Stimulated activated CD4-positive, alpha-beta T cell treated with anti-CD3 and anti-CD28 coated beads, Interleukin-4, amount 100 ng/mL, for 4 hours (primary cell): ENCODE data around the gene OR2A1.
"Not testable (repeated sequence)": the region's sequence is repeated elsewhere in the genome, so short reads cannot be mapped to it uniquely, and the experiment has no call there.

Experiments used
- DNase-seq, 2 experiments: peaks; one replicate each; pipeline ENCODE4 v3.0.0-alpha.2; 2020

OR2A1 gene, protein sequence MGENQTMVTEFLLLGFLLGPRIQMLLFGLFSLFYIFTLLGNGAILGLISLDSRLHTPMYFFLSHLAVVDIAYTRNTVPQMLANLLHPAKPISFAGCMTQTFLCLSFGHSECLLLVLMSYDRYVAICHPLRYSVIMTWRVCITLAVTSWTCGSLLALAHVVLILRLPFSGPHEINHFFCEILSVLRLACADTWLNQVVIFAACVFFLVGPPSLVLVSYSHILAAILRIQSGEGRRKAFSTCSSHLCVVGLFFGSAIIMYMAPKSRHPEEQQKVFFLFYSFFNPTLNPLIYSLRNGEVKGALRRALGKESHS

DNA sequence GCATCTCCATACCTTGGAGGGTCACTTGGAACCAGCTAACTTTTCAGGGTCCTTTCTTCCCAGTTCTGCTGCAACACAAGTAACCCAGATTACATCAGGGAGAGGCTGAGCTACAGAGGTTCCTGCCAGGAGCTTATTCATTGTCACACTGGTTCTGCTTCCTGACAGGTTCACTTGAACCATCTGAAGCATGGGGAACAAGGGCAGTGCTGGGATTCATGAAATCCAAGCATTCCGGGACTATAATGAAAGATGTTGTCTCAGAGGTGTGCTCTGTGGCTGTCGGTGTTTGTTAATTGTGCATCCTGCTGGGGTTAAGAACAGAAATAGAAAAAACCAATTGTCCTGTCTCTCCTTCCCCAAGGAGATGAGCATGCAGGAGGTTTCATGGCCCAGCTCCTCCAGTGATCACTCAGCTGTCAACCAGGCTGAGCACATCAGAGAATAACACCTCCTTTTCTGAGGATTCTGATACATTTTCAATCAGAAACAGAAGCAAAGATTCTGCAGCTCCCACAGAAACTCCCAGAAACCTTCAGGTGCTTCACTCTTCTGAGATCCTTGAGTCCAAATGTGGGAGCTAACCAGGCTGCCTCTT lies at the start of gene OR2A1:
Gene OR2A1, plus strand, starts transcription at position 548 of the 598 bp plus-strand sequence. CDS start 5,706 bp downstream, outside the sequence.
- DNase-seq = not testable (repeated sequence)

DNA sequence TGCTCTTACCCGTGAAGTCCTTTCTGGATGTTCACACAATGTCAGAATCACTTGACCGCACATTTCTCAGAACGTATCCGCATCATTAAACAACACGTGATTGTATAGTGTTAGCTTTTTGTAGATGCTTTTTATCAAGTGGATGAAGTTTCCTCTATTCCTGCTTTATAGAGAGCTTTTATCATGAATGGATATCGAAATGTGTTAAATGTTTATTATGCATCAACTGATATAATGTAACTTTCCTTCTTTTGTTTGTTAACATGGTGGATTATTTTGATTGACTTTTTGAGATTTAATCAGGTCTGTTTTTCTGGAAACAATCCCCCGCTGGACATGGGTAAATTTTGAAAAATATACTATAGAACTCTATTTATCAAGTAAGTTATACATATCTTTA lies 47.5 kb upstream of the OR2A1 start, which contains the start of gene OR2A7:
Gene OR2A7, minus strand, starts transcription at position 101 of the 400 bp plus-strand sequence. CDS start 5,164 bp downstream, outside the sequence.
- not testable (repeated sequence) for DNase-seq

DNA sequence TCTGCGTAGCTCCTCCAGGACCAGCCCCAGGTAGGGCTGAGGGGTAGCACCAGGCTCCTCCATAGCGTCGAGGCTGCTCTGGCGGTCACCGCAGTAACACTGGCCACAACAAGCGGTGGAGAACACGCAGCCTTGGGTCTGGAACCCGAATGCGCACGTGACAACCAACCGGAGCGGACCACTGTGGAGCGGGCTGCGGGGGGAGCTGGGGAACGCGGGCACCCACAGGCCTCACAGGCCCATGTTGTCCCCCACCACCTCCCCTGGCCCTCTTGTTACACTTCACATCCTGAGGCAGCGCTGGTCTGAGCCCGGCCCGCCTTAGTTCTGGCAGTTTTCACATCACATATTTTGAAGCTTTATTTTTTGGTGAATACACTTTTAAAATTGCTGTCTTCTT lies 43.0 kb upstream of the OR2A1 start, which contains the start of gene CTAGE8:
Gene CTAGE8, minus strand, starts transcription at position 101 of the 400 bp plus-strand sequence. Its CDS starts 38 bp downstream, at position 63.
- not testable (repeated sequence) for DNase-seq

DNA sequence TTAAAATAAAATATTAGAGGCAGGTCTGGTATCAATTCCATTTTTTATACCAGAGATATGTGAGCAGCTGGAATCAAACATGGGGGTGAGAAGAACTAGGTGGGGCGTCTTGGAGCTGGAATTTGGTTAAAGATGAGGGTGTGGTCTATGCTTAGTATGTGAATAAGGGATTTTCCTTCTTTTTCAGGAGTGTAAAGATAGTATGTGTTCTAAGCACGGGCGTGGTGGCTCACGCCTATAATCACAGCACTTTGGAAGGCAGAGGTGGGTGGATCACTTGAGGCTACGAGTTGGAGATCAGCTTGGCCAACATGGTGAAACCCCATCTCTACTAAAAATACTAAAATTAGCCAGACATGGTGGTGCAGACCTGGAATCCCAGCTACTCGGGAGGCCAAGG lies 36.9 kb upstream of the OR2A1 start:
- DNase-seq = not testable (repeated sequence)

DNA sequence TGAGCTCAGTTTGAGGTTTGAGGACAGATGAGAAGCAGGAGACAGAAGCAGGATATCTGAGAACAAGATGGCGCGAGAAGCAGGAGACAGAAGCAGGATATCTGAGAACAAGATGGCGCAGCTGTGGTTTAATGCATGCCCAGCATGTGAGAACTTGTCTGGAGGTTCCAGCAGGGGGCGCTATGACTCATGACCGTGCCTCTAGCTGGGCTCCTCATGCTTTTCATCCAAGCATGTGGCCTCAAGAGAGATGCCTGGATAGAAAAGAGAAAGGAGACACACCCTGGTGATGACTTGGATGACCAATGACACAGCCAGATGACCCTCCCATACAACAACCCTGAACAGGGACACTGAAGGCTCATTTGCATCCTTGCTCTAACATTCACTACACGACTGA lies 32.2 kb upstream of the OR2A1 start:
- DNase-seq = not testable (repeated sequence)

DNA sequence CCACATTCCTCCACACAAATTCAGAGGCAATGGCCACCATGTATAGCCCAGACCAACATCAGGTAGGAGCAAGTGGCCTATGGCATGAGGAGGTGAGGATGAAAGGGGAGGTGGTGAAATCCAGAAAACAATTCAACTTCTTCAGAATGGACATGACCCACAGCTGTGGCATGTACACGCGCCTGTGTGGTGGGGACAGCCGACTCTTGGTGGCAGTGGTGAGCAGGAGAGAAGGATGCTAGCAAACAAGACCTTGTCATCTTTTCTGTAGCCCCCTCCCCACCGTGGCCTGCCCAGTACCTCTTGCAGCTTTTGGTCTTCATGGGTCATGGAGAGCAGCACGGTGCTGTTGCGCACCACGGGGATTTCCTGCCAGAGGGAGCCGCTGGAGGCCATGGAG lies 30.2 kb upstream of the OR2A1 start:
- DNase-seq = not testable (repeated sequence)

DNA sequence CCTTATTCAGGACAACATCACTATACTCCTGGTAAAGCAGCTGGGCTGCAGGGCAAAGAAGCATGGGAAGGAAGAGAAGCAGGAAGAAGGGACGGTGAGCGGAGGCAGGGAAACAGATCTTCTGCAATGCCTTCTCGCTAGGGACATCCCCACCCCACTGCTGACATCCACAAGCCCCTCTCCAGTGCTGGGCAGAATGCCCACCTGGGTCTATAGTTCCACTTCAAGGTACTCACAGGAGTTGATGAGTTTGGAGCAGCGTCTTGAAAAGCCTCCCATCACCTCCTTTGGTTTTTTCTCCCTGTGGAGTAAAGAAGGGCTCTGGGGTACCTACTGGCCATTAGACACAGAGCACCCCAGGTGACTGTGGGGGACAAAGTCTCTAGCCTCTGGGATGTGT lies 29.7 kb upstream of the OR2A1 start:
- not testable (repeated sequence) for DNase-seq

DNA sequence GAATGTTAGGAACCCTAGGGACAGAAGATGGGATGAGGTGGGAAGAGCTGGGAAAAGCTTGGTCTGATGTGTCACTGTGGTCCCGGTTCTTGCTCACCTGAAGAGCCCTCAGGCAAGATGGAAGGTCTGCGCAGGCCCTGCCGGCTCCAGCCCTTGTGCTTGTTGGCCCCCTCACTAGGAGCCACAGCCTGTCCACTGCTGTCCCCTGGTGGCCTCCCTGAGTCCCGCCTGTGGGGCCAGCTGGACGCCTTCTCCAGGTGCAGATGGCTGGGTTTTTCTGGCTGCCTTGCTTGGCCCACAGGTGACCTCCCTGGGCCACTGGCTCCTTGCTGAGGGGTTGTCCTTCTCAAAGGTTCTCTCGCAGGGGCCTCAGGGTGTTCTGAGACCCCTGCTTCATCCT lies 28.5 kb upstream of the OR2A1 start:
- not testable (repeated sequence) for DNase-seq

DNA sequence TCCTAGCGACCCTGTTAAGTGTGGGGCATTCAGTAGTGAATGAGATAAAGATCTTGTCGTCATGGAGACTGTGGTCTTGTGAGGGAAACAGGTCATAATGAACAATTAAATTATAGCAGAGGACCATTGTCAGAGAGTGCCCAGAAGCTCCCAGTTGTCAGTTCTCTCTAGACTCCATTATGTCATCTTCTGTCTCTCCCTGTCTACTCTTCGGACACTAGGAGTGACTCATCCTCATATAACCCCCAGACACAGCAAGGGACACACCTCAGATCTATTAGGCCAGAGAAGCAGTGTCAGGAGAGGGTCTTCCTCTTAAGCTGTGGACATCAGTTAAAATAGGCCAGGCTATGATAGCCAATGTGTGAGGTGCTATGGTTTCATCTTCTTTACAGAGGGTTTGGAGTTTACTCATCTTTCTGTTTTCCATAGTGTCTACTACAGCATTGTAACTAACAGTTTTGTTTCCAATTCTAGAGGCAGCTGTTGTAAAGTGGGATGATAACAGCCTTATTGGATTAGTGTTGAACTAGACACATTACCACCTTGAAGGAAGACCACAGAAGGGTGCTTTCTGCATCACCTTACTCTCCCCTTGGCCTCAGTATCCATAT lies 24.9 kb upstream of the OR2A1 start:
- DNase-seq = not testable (repeated sequence)

DNA sequence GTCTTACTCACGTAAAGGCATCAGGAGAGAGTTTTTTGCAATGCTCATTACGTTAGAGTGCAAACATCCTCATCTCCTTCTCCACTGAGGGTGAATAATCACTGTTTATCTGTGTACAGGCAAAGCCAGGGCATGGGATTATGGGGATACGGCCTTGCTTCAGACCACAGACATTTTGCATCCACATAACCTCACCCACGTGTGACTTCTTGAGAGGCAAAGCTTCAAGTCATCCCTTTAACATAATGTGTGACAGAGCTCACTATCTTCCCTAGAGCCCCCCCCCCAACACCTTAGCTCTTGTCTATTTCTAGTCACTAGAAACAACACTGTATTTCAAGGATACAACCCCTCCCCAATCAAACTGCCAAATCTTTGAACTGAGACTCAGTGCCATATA lies 20.6 kb upstream of the OR2A1 start:
- DNase-seq = not testable (repeated sequence)

DNA sequence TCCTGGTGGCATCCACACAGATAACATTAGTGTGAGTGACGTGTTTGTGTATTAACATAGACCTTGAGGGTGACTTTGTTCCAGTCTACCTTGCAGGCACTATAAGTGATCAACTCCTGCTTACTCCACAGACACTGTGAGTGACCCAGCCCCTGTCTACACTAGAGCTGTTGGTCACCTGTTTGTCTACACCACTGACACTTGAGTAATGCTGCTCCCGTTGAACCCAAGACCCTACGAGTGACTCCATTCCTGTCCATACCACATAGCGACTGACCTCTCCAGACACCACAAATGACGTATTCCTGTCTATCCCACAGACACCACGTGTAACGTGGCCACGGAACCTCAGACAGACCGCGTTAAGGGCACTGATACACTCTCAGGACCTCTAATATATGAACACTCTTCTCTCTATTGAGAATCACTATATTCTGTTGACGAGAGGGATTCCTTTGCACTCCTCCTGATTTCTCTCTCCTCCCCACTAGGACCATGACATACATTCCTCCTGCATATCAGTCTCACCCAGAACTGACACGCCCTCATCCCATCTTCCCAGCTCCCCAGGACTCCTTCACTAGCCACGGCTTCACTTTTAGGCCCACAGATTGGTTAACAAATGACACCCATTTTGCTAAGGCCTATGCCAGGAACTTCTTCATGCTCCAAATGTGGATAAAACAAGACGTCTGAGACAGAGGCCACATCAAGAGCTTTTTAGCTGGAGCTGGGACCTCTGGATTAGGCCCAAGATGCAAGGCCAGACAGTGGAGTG lies 19.6 kb upstream of the OR2A1 start:
- not testable (repeated sequence) for DNase-seq

DNA sequence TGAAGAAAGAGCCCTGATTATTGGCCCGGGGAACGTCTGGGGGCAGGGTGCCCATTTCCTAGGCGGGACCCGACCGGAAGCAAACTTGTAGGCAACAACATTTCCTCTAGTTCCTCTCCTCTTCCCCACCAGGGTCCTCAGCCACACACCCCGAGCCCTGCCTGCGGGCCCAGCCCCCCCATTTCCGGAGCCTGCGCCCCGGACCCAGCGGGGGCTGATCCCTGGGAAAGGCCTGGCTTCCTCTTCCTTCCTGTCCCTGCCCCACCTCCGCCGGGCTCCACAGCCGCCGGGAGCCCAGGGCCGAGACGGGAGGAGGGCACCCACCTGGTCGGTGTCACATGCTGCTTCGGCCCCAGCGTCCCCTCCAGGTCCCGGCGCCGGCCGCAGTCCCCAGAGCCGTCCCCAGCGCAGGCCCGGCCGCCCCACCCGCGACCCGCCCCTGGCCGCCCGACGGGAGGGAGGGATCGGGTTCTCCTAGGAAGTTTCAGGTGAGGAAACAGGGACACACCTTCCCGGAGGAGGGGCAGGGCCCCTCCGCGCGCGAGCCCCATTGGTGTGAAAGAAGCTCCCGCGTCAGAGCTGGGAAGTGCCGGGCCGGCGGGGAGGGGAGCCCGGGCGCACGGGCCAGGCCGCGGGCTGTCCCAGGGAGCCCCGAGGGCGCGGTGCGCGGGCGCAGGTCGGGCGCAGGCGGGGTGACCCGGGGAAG lies 18.3 kb upstream of the OR2A1 start:
- DNase-seq = not testable (repeated sequence)

DNA sequence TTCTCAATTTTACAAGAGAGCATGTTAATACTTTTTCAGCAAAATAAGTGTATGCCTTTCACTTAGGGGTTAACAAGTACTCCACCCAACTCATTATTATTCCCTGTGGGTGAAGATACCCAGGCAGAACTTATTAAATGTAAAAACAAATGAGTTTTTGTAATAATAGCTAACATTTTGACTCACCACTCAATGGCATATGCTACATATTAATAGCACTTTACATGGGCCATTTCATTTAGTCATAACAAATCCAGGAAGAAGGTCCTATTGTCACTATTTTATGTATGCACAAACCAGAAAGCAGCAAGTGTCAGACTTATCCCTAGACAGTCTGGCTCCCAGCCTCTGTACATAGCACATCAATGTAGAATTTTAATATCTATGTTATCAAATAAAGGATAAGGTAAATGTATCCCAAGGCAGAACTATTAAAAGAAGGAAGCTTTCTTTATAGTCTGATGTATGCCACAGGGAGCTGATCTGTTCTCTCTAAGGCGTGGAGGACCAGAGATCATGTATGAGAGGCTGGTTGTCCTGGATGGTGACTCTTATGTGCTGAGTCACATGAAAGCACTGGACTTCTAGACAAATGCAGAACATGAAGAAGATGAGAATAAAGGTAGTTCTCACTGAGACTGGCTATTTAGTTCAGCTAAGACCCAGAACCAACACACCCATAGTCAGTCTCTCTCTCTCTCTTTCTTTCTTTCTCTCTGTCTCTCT lies 9.5 kb upstream of the OR2A1 start:
- DNase-seq = not testable (repeated sequence)

DNA sequence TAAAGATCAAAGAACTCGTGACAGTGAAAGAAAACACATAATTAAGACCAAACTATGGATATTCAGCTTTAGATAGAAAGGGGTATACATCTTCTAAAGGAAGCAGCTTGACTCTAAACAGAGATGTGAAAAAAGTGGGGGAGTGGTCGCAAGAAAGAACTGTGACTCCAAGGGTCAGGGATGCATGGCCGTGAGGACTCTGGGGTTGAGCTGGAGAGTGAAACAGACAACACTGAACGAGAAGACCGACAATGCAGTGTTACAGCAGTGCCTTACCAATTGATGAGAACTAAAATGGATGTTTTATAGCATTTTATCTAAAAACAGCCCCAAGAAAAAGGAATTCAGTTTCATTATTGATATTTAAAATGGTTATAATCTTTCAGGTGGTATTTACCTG lies 8.6 kb upstream of the OR2A1 start:
- not testable (repeated sequence) for DNase-seq

DNA sequence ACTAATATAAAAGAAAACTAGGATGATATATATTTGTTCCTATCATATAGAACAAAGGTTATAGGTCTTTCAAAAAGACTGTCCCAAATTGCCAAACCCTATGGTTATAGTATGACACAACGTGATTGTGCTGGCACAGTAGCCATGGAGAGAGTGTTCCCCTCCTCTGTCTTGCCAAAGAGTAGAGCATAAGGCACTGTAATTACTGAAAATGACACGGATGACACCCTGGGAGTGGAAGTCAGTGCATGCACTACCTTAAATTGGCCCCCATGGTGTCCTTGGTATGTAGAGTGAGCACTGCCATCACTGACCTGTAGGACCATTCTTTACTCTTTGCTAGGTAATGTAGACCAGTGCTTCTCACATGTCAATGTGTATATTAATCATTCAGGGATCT lies 7.1 kb upstream of the OR2A1 start:
- not testable (repeated sequence) for DNase-seq

DNA sequence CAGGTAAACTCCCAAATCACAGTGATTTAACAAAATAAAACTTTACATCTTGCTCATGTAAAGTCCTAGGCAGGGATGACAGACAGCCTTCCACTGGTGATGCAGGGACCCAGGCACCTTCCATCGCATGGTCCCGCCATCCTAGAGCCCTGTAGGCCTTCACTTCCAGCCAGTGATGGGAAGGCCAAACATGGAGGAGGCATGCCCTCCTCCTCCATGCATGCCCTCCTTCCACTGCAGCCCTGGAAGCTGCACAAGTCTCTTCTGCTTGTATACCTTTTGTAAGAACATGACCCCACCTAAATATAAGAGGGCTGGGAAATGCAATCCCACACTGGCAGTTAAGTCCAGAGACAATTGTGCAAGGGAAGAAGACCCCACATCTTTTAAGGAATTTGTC lies 2.5 kb upstream of the OR2A1 start:
- DNase-seq = not testable (repeated sequence)

DNA sequence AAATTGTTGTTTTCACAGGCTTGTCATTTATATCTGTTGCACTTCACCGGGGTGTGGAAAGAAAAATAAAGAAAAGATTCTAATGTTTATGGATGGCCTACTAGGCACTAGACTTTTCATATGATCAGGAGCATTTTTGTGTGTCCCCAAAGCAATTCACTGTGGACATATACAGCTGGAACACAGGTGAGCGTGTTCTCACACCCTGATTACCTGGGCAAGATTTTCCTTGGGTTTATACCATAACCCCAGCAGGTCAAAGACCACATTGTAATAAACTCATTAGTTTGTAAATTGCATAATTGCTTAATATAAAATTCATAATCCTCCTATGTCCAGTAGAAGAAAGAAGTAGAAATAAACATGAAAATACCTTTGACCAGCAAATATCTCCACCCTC lies 1.0 kb upstream of the OR2A1 start:
- not testable (repeated sequence) for DNase-seq

DNA sequence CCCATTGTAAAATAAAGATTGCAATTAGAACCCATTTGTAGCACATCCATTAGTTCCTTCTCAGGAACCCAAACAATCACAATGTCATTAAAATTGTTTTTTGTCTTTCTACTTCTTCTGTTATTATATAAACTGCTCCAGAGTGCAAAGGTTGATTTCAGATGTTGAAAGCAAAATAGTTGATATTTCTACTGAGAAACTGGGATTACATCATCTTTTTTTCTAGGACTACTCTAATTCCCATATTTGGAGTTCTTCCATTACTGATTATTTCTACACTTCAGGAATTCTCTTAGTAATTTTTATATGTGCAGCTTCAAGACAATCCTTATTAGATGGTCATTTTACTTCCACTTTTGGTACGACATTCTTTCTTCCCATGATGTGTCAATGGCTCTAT lies 5.3 kb downstream of the OR2A1 start:
- DNase-seq = not testable (repeated sequence)

DNA sequence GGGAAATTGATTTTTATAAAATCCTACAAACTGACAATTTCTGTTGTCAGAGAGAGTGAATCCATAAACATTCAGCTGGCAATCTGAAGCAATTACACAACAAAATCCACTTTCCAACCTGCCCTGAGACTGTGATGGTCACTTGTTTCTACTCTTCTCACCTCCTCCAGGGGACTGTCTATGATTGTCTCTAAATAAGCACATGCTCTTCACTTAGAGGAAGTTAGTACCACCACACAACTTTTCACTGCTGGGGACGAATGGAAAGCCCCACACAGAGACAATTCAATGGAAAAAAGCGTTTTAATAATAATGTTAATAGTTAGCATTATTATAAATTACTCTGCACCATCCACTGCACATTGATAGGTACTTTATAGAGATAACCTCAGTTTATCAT lies 7.3 kb downstream of the OR2A1 start:
- not testable (repeated sequence) for DNase-seq

DNA sequence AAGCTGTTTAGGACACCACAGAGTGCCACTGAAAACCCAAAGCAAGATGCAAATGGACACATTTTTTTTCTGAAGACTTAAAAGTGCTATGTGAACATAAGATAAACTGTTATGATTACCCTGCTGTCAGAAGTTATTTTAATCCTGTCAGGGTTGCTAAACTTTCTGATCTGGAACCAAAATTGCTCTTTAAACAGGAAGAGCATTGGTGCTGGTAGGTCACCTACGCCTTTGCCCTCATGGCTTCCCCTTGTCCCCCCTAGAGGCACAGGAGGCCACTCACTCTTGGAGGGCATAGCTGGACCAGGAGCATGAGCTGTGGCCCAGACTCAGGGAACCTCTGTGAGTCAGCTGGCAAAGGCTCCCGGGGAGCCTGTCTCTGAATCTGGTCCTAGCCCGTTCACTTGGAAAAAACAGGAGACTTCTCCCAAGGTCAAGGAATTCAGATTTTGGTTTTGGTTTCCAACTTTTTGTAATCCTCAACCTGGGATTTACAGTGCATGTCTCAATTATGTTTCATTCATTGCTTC lies 9.5 kb downstream of the OR2A1 start:
- not testable (repeated sequence) for DNase-seq

DNA sequence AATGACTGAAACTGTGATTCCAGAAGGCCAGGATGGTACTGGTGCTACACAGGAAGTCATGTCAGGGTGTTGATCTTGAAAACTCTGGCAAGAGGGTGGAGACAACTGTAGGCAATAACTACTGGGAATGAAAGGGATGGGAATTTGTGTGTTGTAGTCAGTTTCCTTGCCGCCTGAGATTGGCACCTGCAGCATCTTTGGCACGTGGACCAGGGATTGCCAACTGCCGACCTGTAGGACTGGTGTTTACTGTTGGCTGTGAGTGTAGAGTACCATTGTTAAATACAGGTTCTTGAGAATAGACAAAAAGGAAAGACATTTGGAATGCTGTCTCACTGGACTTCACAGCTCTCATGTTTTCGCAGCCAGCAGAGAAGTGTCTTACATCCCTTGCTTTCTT lies 11.1 kb downstream of the OR2A1 start:
- DNase-seq = not testable (repeated sequence)
